KMS-11 (cell line): ENCODE measurements around the gene TSPO2.
"Not testable (repeated sequence)": the region's sequence is repeated elsewhere in the genome, so short reads cannot be mapped to it uniquely, and the experiment has no call there.

Experiments
- H2AFZ ChIP-seq: fragments of 200-600 bp; sonication (generic); 2 replicates; pipeline ENCODE4 v1.6.1; 2016; ENCODE audit warnings: antibody characterized with exemption, mixed run types, low read depth
- H3K27ac ChIP-seq: fragments of 200-600 bp; sonication (generic); 2 replicates; pipeline ENCODE4 v1.6.1; 2016; ENCODE audit warnings: mild to moderate bottlenecking, mixed run types
- H3K27me3 ChIP-seq: fragments of 200-600 bp; sonication (generic); 2 replicates; pipeline ENCODE4 v1.6.1; 2017; ENCODE audit warnings: mild to moderate bottlenecking, low read depth, mixed run types, moderate library complexity; ENCODE audit not compliant: insufficient read depth
- H3K36me3 ChIP-seq: fragments of 200-600 bp; sonication (generic); 2 replicates; pipeline ENCODE4 v1.6.1; 2017; ENCODE audit warnings: mild to moderate bottlenecking, mixed run types; ENCODE audit not compliant: insufficient read depth
- H3K4me1 ChIP-seq: fragments of 200-600 bp; sonication (generic); 2 replicates; pipeline ENCODE4 v1.6.1; 2016; ENCODE audit warnings: mild to moderate bottlenecking, low read depth, mixed run types; ENCODE audit not compliant: poor library complexity, severe bottlenecking
- H3K4me2 ChIP-seq: fragments of 200-600 bp; sonication (generic); 2 replicates; pipeline ENCODE4 v1.7.0; 2016; ENCODE audit warnings: mild to moderate bottlenecking, mixed run types
- H3K4me3 ChIP-seq: fragments of 200-600 bp; sonication (generic); IDR thresholded peaks from 2 replicates; pipeline ENCODE4 v1.6.1; 2017; ENCODE audit warnings: low read depth, low read length, mixed read lengths; ENCODE audit not compliant: insufficient read depth
- H3K79me2 ChIP-seq: fragments of 200-600 bp; sonication (generic); 2 replicates; pipeline ENCODE4 v1.6.1; 2016; ENCODE audit warnings: low read depth, mixed run types; ENCODE audit not compliant: insufficient read depth
- H3K9ac ChIP-seq: fragments of 200-600 bp; sonication (generic); 2 replicates; pipeline ENCODE4 v1.6.1; 2016; ENCODE audit warnings: mild to moderate bottlenecking, mixed run types
- H4K20me1 ChIP-seq: fragments of 200-600 bp; sonication (generic); 2 replicates; pipeline ENCODE4 v1.6.1; 2016; ENCODE audit warnings: mild to moderate bottlenecking, mixed run types; ENCODE audit not compliant: insufficient read depth
- CTCF ChIP-seq: fragments of 200-600 bp; sonication (generic); conservative IDR thresholded peaks from 2 replicates; pipeline ENCODE4 v1.6.1; 2017; ENCODE audit warnings: low read depth, mild to moderate bottlenecking, antibody characterized with exemption, low read length, moderate library complexity, mixed read lengths

The TSPO2 gene

GRCh38 chr6:40998661-40999060, 43.6 kb upstream of the TSPO2 start:
- TF ChIP-seq CTCF = no peak
- Histone ChIP-seq H3K79me2 (no peaks in the 10 kb centered on the region), H3K4me2 (no peak overlapping the region), H3K4me1 (no peaks in the 10 kb centered on the region), H4K20me1 (no peaks in the 10 kb centered on the region), H3K9ac (no peak overlapping the region), H2AFZ (no peak overlapping the region), H3K27me3 (no peaks in the 10 kb centered on the region), H3K27ac (no peak overlapping the region), H3K4me3 (no peak overlapping the region), H3K36me3 (no peaks in the 10 kb centered on the region)

GRCh38 chr6:40999569-40999968, 42.7 kb upstream of the TSPO2 start:
- H3K36me3 ChIP-seq = no peaks in the 10 kb centered on the region
- no peaks in the 10 kb centered on the region for H4K20me1 ChIP-seq
- no peaks in the 10 kb centered on the region for H3K79me2 ChIP-seq
- no peak overlapping the region for H3K4me3 ChIP-seq
- no peaks in the 10 kb centered on the region for H3K4me1 ChIP-seq
- no peak for TF ChIP-seq CTCF
- H2AFZ ChIP-seq = no peak overlapping the region
- no peaks in the 10 kb centered on the region for H3K27me3 ChIP-seq
- no peak overlapping the region for H3K27ac ChIP-seq
- H3K9ac ChIP-seq = no peak overlapping the region
- H3K4me2 ChIP-seq = no peak overlapping the region

GRCh38 chr6:41000248-41000647, 42.0 kb upstream of the TSPO2 start:
- H2AFZ ChIP-seq = no peak overlapping the region
- H3K36me3 ChIP-seq = no peaks in the 10 kb centered on the region
- no peaks in the 10 kb centered on the region for H3K4me1 ChIP-seq
- no peak overlapping the region for H3K9ac ChIP-seq
- no peak for TF ChIP-seq CTCF
- no peak overlapping the region for H3K4me2 ChIP-seq
- no peaks in the 10 kb centered on the region for H3K27me3 ChIP-seq
- no peaks in the 10 kb centered on the region for H4K20me1 ChIP-seq
- no peak overlapping the region for H3K4me3 ChIP-seq
- H3K27ac ChIP-seq = no peak overlapping the region
- H3K79me2 ChIP-seq = no peaks in the 10 kb centered on the region

- H3K4me2 ChIP-seq = no peak overlapping the region
- H3K27me3 ChIP-seq = no peaks in the 10 kb centered on the region
- H3K4me3 ChIP-seq = no peak overlapping the region
- H3K27ac ChIP-seq = no peak overlapping the region
- no peak for TF ChIP-seq CTCF
- H3K79me2 ChIP-seq = no peaks in the 10 kb centered on the region
- no peak overlapping the region for H3K9ac ChIP-seq
- no peak overlapping the region for H2AFZ ChIP-seq
- no peaks in the 10 kb centered on the region for H4K20me1 ChIP-seq
- H3K4me1 ChIP-seq = no peaks in the 10 kb centered on the region
- no peaks in the 10 kb centered on the region for H3K36me3 ChIP-seq
These were observed 40.1 kb upstream of the TSPO2 start for GRCh38 chr6:41002168-41002567.

- H3K27me3 ChIP-seq, H4K20me1 ChIP-seq, H3K9ac ChIP-seq, H3K4me3 ChIP-seq, H3K4me2 ChIP-seq, H3K79me2 ChIP-seq, H3K27ac ChIP-seq, H3K4me1 ChIP-seq, H3K36me3 ChIP-seq, H2AFZ ChIP-seq: not testable (repeated sequence)
- TF ChIP-seq CTCF = peak; percentile 53
These were observed 36.0 kb upstream of the TSPO2 start for GRCh38 chr6:41006217-41006616.

GRCh38 chr6:41006980-41007379, 35.3 kb upstream of the TSPO2 start:
- not testable (repeated sequence) for H3K27ac ChIP-seq, H3K79me2 ChIP-seq, H3K9ac ChIP-seq, H3K27me3 ChIP-seq, H3K36me3 ChIP-seq, H4K20me1 ChIP-seq, H3K4me3 ChIP-seq, H3K4me1 ChIP-seq, H3K4me2 ChIP-seq, H2AFZ ChIP-seq
